HG03060 (cell line): ENCODE measurements around the gene XRCC5.
A peak's percentile ranks its signal among the peaks of the same experiment; 100 is the strongest.

Experiments used
- ATAC-seq: cut with Tn5 transposase; IDR thresholded peaks from one replicate; pipeline ENCODE4 v1.9.1; 2021; ENCODE audit warnings: low read depth, moderate number of reproducible peaks; ENCODE audit not compliant: unreplicated experiment

Gene XRCC5

GRCh38 chr2:216216951-216217903, 108.1 kb downstream of the XRCC5 start:
- ATAC-seq = no peak

GRCh38 chr2:216217904-216218260, 108.7 kb downstream of the XRCC5 start:
- ATAC-seq = no peak

DNA sequence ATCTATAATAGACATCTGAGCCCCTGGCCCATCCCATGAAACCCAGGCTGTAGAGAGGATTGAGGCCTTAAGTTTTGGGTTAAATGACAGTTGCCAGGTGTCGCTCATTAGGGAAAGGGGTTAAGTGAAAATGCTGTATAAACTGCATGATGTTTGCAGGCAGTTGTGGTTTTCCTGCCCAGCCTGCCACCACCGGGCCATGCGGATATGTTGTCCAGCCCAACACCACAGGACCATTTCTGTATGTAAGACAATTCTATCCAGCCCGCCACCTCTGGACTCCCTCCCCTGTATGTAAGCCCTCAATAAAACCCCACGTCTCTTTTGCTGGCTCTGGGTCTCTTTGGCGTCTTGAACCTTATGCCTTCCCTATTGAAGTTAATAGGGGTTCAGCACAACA, 110.7 kb downstream of the XRCC5 start:
- ATAC-seq = no peak

- no peak for ATAC-seq
Measured at GRCh38 chr2:216220976-216221375, 111.8 kb downstream of the XRCC5 start.

- no peak for ATAC-seq
Measured at GRCh38 chr2:216221811-216222210, 112.7 kb downstream of the XRCC5 start.

DNA sequence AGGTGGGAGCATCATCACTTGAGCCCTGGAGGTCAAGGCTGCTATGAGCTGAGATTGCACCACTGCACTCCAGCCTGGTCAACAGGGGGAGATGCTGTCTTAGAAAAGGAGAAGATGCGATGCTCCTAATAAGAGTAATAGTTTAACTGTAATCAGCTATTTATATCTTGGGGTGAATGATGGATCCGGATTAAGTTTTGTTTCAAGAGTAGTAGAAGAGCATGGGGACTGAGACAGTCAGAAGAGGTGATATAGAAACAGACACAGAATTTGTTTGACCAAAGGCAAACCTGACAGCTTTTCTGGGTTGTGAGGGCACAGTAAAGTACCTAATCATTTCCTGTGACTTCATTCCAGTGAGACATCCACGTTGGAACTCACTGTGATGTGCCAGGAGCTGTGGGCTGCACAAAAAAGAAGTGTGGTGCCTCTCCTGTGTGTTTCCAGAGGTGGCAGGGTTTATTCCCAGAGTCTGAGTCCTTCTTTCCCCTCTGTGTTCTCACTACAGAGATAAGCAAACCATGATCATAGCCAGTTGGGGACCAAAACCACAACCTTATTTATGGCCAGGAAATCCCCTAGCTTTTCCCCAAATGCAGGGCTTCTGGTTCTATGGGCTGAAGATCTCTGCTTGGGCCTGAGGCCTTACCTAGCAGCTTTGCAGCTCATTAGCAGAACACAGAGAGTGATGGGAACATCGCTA, 113.7 kb downstream of the XRCC5 start:
- ATAC-seq = peak; percentile 38

GRCh38 chr2:216224388-216224787, 115.2 kb downstream of the XRCC5 start:
- no peak for ATAC-seq

GRCh38 chr2:216229277-216229914, 120.2 kb downstream of the XRCC5 start:
- ATAC-seq = no peak

DNA sequence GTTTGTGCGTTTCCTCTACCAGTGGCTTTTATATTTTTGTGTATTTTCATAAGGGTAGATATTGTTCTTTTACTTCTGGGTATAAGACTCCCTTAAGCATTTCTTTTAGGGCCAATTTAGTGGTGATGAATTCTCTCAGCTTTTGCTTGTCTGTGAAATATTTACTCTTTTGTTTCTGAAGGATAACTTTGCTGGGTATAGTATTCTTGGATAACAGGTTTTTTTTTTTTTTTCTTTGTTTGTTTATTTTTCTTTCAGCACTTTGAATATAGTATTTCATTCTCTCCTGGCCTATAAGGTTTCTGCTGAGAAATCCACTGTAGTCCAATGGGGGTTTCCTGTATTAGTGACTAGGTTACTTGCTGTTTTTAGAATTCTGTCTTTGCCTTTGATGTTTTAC, 122.7 kb downstream of the XRCC5 start:
- ATAC-seq = no peak

- ATAC-seq = no peak
Measured at GRCh38 chr2:216232721-216233120, 123.6 kb downstream of the XRCC5 start.

GRCh38 chr2:216233281-216233995, 124.3 kb downstream of the XRCC5 start:
- ATAC-seq = no peak

- no peak for ATAC-seq
Measured at GRCh38 chr2:216234106-216234505, 125.0 kb downstream of the XRCC5 start.

GRCh38 chr2:216235462-216235861, 126.3 kb downstream of the XRCC5 start:
- no peak for ATAC-seq

- no peak for ATAC-seq
Measured at GRCh38 chr2:216235896-216236295, 126.7 kb downstream of the XRCC5 start.

DNA sequence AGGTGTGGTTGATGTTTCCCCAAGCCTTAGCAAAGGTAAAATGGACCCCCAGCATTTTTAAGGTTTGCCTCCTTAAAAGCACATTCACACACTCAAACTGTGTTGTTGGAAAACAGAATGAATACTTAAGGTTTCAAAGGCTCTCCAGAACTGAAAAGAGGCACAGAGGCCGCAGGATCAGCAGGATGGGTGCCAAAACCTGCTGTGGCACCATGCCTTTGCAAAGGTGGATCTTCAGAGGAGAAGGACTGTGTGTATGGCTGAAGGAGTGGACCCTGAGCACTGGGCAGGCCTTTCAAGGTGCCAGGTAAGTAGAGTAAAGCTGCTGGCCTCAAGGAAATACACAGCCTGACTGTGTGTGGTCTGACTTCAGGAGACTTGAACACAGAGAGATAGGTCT, 127.3 kb downstream of the XRCC5 start:
- ATAC-seq = no peak

- ATAC-seq = no peak
Measured at GRCh38 chr2:216242365-216242764, 133.2 kb downstream of the XRCC5 start.

DNA sequence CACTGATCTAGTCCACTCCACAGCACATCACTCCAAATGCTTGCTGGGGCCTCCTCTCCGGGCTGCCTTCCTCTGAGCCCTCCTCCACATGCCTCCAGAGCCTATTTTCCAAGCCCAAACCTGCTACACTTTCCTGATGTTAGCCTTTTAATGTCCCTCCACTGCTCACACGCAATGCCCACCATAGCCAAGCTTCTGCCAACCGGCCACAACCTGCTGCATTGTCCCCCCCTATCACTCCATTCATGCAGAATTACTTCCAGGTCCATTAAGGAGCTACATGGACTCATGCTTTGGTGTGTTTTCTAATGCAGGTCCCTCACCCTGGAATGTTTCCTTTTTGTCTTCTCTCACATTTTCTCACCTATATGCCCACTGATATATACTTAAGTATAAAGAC, 133.9 kb downstream of the XRCC5 start:
- no peak for ATAC-seq

- no peak for ATAC-seq
Measured at GRCh38 chr2:216245391-216245975, 136.3 kb downstream of the XRCC5 start.

DNA sequence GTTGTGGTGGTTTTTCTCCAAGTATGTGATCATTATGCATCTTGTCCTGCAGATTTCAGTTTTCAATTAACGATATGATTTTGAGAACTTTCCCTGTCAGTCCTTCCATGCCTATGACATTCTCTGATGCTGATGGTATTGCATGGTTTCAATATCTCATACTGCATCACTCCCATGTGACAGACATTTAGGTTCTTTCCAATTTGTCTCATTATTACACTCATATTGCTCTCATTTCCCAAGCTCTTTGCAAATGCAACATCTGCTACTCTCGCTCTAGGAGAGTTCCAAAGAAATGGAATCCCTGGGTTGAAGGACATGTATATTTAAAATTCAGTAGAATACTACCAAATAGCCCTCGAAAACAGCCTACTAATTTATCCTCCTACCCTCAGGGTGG, 137.6 kb downstream of the XRCC5 start:
- no peak for ATAC-seq
